ENCODE results near the gene CTNNA3. TPM values are rescaled to one million over a fixed set of nuclear protein-coding genes. Genes with fewer than 3 reads are reported as not detected.

CTNNA3 gene
- total and polyA plus RNA-seq, 4 donors = 0.38 to 8.9 (median 5.2) TPM

DNA sequence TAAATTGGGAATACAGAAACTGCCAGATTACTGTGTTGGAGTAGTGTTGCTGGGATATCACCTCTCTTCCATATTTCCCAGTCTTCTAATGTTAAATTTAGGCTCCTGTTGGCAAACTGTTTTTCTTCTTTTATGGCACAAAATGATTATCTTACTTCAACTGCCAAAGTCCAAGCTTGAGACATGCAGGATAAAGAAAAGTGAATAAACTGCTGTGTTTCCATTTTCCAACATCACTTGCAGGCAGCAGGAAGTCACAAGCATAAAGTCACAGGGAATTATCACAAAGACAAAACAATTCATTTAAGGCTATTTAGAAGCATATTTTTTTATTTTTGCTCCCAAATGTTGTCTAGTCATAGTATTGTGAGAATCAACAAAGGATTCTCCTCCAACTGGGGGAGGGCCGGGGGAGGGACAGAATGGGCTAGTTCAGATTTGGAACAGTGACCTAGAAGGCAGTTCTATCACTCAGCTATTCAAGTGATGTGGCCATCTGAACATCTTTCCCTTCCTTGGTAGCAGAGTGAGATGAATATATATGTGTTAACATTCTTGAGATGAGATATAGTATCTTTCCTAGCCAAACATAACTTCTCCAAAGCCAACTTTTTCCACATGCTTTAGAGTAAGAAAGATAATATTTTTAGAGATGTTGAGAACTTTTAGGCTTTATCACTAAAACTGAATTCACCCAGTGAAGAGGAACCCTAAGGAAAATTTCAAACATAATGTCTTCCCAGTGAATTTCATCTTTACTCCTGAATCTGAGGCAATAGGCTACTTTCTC is 364.7 kb downstream of the CTNNA3 start:
- H3K27me3 ChIP-seq (ENCODE audit: control insufficient read depth in 1 of 2, insufficient read depth in 2 of 2, low read length in 1 of 2) = no peaks in the 10 kb centered on the region
- H3K4me1 ChIP-seq (ENCODE audit: control insufficient read depth in 1 of 2, insufficient read depth in 2 of 2, low read length in 2 of 2) = no peaks in the 10 kb centered on the region
- no peak overlapping the region for H3K27ac ChIP-seq (ENCODE audit: low read depth in 1 of 2, low read length in 2 of 2)
- no peaks in the 10 kb centered on the region for H3K36me3 ChIP-seq (ENCODE audit: control insufficient read depth in 1 of 2, insufficient read depth in 2 of 2, low read length in 1 of 2)
- WGBS, 2 donors = 59 to 65% methylated on average over 1 of the region's 1 CpG
- no peak for DNase-seq
- no peak overlapping the region for H3K4me3 ChIP-seq (ENCODE audit: low read length in 2 of 2)
- intact Hi-C loops (cut with DNase I) = no loop called here
- peaks cover 1% of the 10 kb centered on the region for H3K9me3 ChIP-seq (ENCODE audit: control insufficient read depth, low read length)
- no peak for ATAC-seq (ENCODE audit: low FRiP score)

DNA sequence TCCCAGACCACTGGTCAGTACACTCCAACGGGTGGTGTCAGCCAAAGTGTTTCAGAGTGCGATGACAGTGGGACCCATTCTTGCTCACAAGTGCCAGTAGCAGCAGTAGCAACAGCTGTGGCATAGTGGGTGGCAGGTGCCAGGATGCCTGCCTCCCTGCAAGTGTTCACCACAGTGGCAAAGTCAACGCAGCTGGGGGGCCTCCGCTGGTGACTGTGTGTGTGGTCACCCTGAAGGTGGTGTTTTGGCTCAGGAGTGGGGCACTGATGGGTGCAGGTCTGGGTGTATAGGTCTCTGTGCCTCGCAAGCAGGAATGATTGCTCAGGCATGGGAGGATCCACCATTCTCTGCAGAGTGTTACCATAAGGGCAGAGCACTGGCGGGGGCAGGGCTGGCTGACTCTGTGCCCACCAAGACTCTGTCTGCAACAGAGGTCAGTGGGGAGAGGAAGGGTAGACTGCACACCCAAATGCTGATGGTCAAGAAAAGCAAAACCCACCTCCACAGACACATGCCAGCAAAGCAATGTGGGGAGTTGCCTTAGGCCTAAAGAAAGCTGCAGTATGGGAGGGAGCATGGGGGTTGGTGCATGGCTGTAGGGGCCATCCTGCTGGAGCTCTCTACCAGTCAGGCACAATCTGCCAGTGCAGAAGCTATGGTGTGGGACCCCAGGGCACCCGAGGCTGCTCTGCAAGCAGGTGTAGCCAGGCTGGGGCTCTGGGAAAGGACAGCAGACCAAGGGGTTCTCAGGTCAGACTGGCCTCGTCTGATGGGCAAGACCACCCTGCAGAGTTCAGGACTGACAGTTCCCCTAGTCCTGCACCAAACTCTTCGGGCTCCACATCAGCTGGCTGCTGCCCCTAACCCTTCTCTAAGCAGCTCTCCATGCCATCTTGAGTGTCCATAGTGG is 368.1 kb downstream of the CTNNA3 start:
- ATAC-seq (ENCODE audit: low FRiP score) (peak; percentile 33), DNase-seq (peak; percentile 33 to 63)
- H3K4me1 ChIP-seq (ENCODE audit: control insufficient read depth in 1 of 2, insufficient read depth in 2 of 2, low read length in 2 of 2) = no peaks in the 10 kb centered on the region
- H3K9me3 ChIP-seq (ENCODE audit: control insufficient read depth, low read length) = peaks cover 1% of the 10 kb centered on the region
- H3K4me3 ChIP-seq (ENCODE audit: low read length in 2 of 2) = no peak overlapping the region
- intact Hi-C loops (cut with DNase I) = no loop called here
- H3K36me3 ChIP-seq (ENCODE audit: control insufficient read depth in 1 of 2, insufficient read depth in 2 of 2, low read length in 1 of 2) = no peaks in the 10 kb centered on the region
- no peak overlapping the region for H3K27ac ChIP-seq (ENCODE audit: low read depth in 1 of 2, low read length in 2 of 2)
- H3K27me3 ChIP-seq (ENCODE audit: control insufficient read depth in 1 of 2, insufficient read depth in 2 of 2, low read length in 1 of 2) = no peaks in the 10 kb centered on the region
- 91% methylated on average over 9 of the region's 9 CpGs for WGBS, 2 donors

DNA sequence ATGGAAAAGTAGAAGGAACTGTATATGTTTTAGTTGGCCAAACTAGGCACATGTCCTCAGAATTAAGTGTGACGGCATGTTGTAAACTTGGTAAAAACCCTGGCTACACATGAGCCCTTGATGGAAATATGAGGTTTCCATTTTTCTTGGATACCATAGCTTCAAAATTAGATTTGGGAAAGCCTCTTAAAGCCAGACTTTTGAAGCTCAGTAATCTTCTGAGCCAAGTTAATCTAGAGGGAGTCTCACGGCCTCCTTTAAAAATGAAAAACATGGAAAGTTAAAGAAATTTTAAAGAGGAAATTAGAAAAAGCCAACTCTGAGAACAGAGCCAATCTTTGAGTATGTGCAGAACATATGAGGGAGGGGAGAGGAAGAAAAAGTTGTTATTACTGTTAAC is 376.0 kb downstream of the CTNNA3 start:
- intact Hi-C loops (cut with DNase I) = no loop called here
- DNase-seq (no peak), ATAC-seq (ENCODE audit: low FRiP score) (no peak)
- H3K27ac ChIP-seq (ENCODE audit: low read depth in 1 of 2, low read length in 2 of 2) = no peak overlapping the region
- WGBS, 2 donors = 5 to 6% methylated on average over 2 of the region's 2 CpGs
- H3K36me3 ChIP-seq (ENCODE audit: control insufficient read depth in 1 of 2, insufficient read depth in 2 of 2, low read length in 1 of 2) = no peaks in the 10 kb centered on the region
- peaks cover 0 to 7% of the 10 kb centered on the region in 2 donors for H3K4me1 ChIP-seq (ENCODE audit: control insufficient read depth in 1 of 2, insufficient read depth in 2 of 2, low read length in 2 of 2)
- no peak overlapping the region for H3K4me3 ChIP-seq (ENCODE audit: low read length in 2 of 2)
- H3K9me3 ChIP-seq (ENCODE audit: control insufficient read depth, low read length) = no peaks in the 10 kb centered on the region
- H3K27me3 ChIP-seq (ENCODE audit: control insufficient read depth in 1 of 2, insufficient read depth in 2 of 2, low read length in 1 of 2) = no peaks in the 10 kb centered on the region

DNA sequence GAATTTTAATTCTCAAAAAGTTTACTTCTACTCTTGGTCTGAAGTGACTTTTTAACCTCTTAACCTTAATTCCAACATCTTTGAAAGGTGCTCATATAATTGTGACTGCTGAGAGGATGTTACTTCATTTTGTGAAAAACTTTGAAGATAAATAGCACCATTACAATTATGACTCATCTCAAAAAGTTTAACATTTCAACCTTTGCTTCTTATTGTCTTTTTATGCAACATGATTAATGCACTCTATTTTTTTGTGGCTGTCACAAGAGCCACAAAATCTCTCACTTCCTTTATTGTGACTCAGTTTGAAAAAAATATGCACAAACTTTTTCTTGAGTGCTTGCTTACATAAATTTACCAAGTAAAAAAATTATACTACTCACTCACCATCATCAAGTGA is 387.1 kb downstream of the CTNNA3 start:
- H3K27ac ChIP-seq (ENCODE audit: low read depth in 1 of 2, low read length in 2 of 2) = no peak overlapping the region
- ATAC-seq (ENCODE audit: low FRiP score) (no peak), DNase-seq (no peak)
- no peak overlapping the region for H3K4me3 ChIP-seq (ENCODE audit: low read length in 2 of 2)
- H3K27me3 ChIP-seq (ENCODE audit: control insufficient read depth in 1 of 2, insufficient read depth in 2 of 2, low read length in 1 of 2) = no peaks in the 10 kb centered on the region
- H3K4me1 ChIP-seq (ENCODE audit: control insufficient read depth in 1 of 2, insufficient read depth in 2 of 2, low read length in 2 of 2) = no peaks in the 10 kb centered on the region
- H3K9me3 ChIP-seq (ENCODE audit: control insufficient read depth, low read length) = no peaks in the 10 kb centered on the region
- intact Hi-C loops (cut with DNase I) = loop anchor here in 1 of 2 donors (5.0 kb wide), 1 partner anchor 213 kb away; no protein-coding TSS in a partner anchor
- H3K36me3 ChIP-seq (ENCODE audit: control insufficient read depth in 1 of 2, insufficient read depth in 2 of 2, low read length in 1 of 2) = no peaks in the 10 kb centered on the region

DNA sequence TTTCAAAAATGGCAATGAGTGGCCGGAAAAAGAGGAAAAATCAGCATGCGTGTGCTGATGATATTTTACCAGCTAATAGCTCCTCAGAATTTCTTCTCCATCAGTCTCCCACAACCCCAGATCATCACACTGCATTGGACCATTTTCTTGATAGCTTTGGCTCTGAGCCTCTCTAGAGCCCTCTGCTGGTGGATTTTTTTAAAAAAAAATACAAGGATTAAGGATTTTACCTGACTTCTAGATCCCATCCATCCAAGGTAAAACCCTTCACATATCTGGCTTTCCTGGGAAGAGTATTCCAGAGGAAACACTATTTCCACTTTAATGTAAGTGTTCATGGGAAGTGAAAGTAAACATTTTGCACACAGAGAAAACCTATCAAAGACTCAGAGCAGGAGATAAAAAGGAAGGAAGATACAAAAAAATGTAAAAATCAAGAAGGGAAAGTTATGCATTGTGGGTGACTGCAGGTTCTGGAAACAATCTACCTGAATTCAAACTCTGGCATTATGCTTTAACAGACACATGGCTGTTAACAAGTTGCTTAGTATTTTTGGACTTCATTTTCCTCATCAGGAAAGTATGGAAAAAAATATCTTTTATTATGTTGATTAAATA is 389.3 kb downstream of the CTNNA3 start:
- H3K4me3 ChIP-seq (ENCODE audit: low read length in 2 of 2) = no peak overlapping the region
- H3K9me3 ChIP-seq (ENCODE audit: control insufficient read depth, low read length) = no peaks in the 10 kb centered on the region
- intact Hi-C loops (cut with DNase I) = loop anchor here in 1 of 2 donors (5.0 kb wide), 1 partner anchor 216 kb away; no protein-coding TSS in a partner anchor
- H3K4me1 ChIP-seq (ENCODE audit: control insufficient read depth in 1 of 2, insufficient read depth in 2 of 2, low read length in 2 of 2) = no peaks in the 10 kb centered on the region
- H3K27me3 ChIP-seq (ENCODE audit: control insufficient read depth in 1 of 2, insufficient read depth in 2 of 2, low read length in 1 of 2) = no peaks in the 10 kb centered on the region
- ATAC-seq (ENCODE audit: low FRiP score) (no peak), DNase-seq (no peak)
- H3K36me3 ChIP-seq (ENCODE audit: control insufficient read depth in 1 of 2, insufficient read depth in 2 of 2, low read length in 1 of 2) = no peaks in the 10 kb centered on the region
- H3K27ac ChIP-seq (ENCODE audit: low read depth in 1 of 2, low read length in 2 of 2) = no peak overlapping the region
- 94 to 95% methylated on average over 2 of the region's 2 CpGs for WGBS, 2 donors

DNA sequence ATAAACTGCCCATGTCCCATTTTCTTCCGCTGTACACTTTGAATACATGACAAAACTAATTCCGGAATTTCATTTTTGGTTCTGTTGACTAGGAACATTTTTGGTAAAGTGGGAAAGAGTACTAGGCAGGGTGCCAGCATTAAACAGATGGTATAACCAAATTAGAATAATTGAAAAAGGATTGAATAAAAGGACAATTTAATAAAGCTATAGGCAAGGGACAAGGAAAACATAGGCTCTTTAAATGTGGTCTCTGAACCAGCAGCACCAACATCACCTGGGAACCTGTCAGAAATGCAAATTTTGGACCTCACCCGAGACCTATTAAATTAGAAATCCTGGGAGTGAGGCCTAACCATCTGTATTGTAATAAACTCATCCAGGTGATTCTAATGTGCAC is 393.3 kb downstream of the CTNNA3 start:
- Histone ChIP-seq H3K4me1 (ENCODE audit: control insufficient read depth in 1 of 2, insufficient read depth in 2 of 2, low read length in 2 of 2) (no peaks in the 10 kb centered on the region), H3K27ac (ENCODE audit: low read depth in 1 of 2, low read length in 2 of 2) (no peak overlapping the region), H3K9me3 (ENCODE audit: control insufficient read depth, low read length) (peaks cover 1% of the 10 kb centered on the region), H3K27me3 (ENCODE audit: control insufficient read depth in 1 of 2, insufficient read depth in 2 of 2, low read length in 1 of 2) (no peaks in the 10 kb centered on the region), H3K4me3 (ENCODE audit: low read length in 2 of 2) (no peak overlapping the region), H3K36me3 (ENCODE audit: control insufficient read depth in 1 of 2, insufficient read depth in 2 of 2, low read length in 1 of 2) (no peaks in the 10 kb centered on the region)
- no peak for DNase-seq
- intact Hi-C loops (cut with DNase I) = no loop called here
- 97 to 98% methylated on average over 3 of the region's 3 CpGs for WGBS, 2 donors
- no peak for ATAC-seq (ENCODE audit: low FRiP score)

DNA sequence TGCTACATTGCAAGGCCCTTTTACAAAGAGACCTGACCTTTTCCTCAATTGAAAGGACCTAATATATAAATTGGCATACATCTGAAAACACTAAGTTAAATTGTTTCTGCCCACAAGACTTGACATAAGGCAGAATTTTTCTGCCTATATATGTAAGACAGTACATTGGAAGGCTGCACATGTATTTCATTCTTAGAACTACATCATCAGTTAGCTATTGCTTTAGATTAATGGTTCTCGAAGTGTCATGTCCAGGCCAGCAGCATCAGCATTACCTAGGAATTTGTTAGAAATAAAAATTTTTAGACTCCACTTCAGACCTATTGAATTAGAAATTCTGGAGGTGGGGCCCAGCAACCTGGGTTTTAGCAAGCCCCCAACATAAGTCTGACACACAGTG is 396.2 kb downstream of the CTNNA3 start:
- Histone ChIP-seq H3K9me3 (ENCODE audit: control insufficient read depth, low read length) (peaks cover 1% of the 10 kb centered on the region), H3K4me1 (ENCODE audit: control insufficient read depth in 1 of 2, insufficient read depth in 2 of 2, low read length in 2 of 2) (no peaks in the 10 kb centered on the region), H3K27me3 (ENCODE audit: control insufficient read depth in 1 of 2, insufficient read depth in 2 of 2, low read length in 1 of 2) (no peaks in the 10 kb centered on the region), H3K36me3 (ENCODE audit: control insufficient read depth in 1 of 2, insufficient read depth in 2 of 2, low read length in 1 of 2) (no peaks in the 10 kb centered on the region), H3K27ac (ENCODE audit: low read depth in 1 of 2, low read length in 2 of 2) (no peak overlapping the region), H3K4me3 (ENCODE audit: low read length in 2 of 2) (no peak overlapping the region)
- WGBS, 2 donors = 83 to 86% methylated on average over 1 of the region's 1 CpG
- intact Hi-C loops (cut with DNase I) = no loop called here
- DNase-seq = no peak
- no peak for ATAC-seq (ENCODE audit: low FRiP score)

DNA sequence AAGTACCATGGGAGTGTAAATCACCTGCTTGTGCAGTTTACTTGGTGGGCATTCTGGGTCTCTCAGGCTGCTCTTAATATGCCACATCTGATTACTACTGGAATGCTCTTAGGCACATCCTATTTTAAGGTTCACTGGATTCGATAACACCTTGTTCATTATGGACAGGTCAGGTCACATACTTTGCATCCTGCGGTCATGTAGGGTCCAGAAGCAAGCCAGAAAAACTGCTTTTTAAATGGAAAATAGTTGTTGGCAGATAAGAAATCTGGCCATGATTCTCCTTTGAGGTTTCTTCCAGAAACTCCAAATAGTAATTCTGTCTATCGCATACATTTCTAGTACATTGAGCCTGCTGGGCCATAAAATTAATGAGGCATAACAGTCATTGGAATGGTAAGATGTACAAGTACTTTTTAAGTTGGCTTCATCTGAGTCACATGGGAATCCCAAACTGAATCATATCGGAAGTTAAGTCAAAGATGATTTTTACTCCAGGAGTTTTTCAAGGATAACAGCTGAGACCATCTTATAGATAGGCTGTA is 398.3 kb downstream of the CTNNA3 start:
- ATAC-seq (ENCODE audit: low FRiP score) = no peak

More for the DNA sequence above, 398.3 kb downstream of the CTNNA3 start:
- no peaks in the 10 kb centered on the region for H3K4me1 ChIP-seq (ENCODE audit: control insufficient read depth in 1 of 2, insufficient read depth in 2 of 2, low read length in 2 of 2)
- H3K4me3 ChIP-seq (ENCODE audit: low read length in 2 of 2) = no peak overlapping the region
- H3K9me3 ChIP-seq (ENCODE audit: control insufficient read depth, low read length) = peaks cover 1% of the 10 kb centered on the region
- WGBS, 2 donors = 90 to 91% methylated on average over 4 of the region's 4 CpGs
- H3K27ac ChIP-seq (ENCODE audit: low read depth in 1 of 2, low read length in 2 of 2) = no peak overlapping the region
- intact Hi-C loops (cut with DNase I) = no loop called here
- H3K36me3 ChIP-seq (ENCODE audit: control insufficient read depth in 1 of 2, insufficient read depth in 2 of 2, low read length in 1 of 2) = no peaks in the 10 kb centered on the region
- DNase-seq = no peak
- H3K27me3 ChIP-seq (ENCODE audit: control insufficient read depth in 1 of 2, insufficient read depth in 2 of 2, low read length in 1 of 2) = no peaks in the 10 kb centered on the region
